Activated effector memory CD4-positive, alpha-beta T cell treated with Interleukin-2 at 50 U/mL for 16 hours (primary cell): ENCODE measurements around the gene CDC42SE2.
"Not testable (repeated sequence)": the region's sequence is repeated elsewhere in the genome, so short reads cannot be mapped to it uniquely, and the experiment has no call there.

Experiments
- DNase-seq: peaks from one replicate; pipeline ENCODE4 v3.0.0-alpha.2; 2020

The CDC42SE2 gene

GRCh38 chr5:131396630-131397273 is 132.9 kb downstream of the CDC42SE2 start:
- DNase-seq = no peak

- not testable (repeated sequence) for DNase-seq
Measured at GRCh38 chr5:131399007-131399406, 135.2 kb downstream of the CDC42SE2 start.

- DNase-seq = no peak
Measured at GRCh38 chr5:131400585-131400984, 136.7 kb downstream of the CDC42SE2 start.

GRCh38 chr5:131405674-131406073 is 141.8 kb downstream of the CDC42SE2 start:
- no peak for DNase-seq

- no peak for DNase-seq
Measured at GRCh38 chr5:131406076-131406475, 142.2 kb downstream of the CDC42SE2 start.

- DNase-seq = no peak
Measured at GRCh38 chr5:131406975-131407638, 143.3 kb downstream of the CDC42SE2 start.

- no peak for DNase-seq
Measured at GRCh38 chr5:131413605-131414559, 150.0 kb downstream of the CDC42SE2 start.

GRCh38 chr5:131416729-131417128 is 152.9 kb downstream of the CDC42SE2 start:
- DNase-seq = no peak

GRCh38 chr5:131417240-131417869 is 153.5 kb downstream of the CDC42SE2 start:
- peak; percentile 67 for DNase-seq

GRCh38 chr5:131418846-131419245 is 155.0 kb downstream of the CDC42SE2 start:
- no peak for DNase-seq

GRCh38 chr5:131419877-131420276 is 156.0 kb downstream of the CDC42SE2 start:
- no peak for DNase-seq

- DNase-seq = no peak
Measured at GRCh38 chr5:131423056-131423455, 159.2 kb downstream of the CDC42SE2 start.

GRCh38 chr5:131426011-131426410 is 162.2 kb downstream of the CDC42SE2 start:
- no peak for DNase-seq

GRCh38 chr5:131430794-131431193 is 166.9 kb downstream of the CDC42SE2 start:
- no peak for DNase-seq

- no peak for DNase-seq
Measured at GRCh38 chr5:131431794-131432193, 167.9 kb downstream of the CDC42SE2 start.

- DNase-seq = no peak
Measured at GRCh38 chr5:131433109-131433508, 169.3 kb downstream of the CDC42SE2 start.

- DNase-seq = no peak
Measured at GRCh38 chr5:131436081-131436480, 172.2 kb downstream of the CDC42SE2 start.

GRCh38 chr5:131441184-131441583 is 177.3 kb downstream of the CDC42SE2 start:
- DNase-seq = no peak
